ENCODE results near the gene DOCK4. TPM values are rescaled to one million over a fixed set of nuclear protein-coding genes. Genes with fewer than 3 reads are reported as not detected.

The DOCK4 gene
- total RNA-seq, 1 experiment from 2014 or later = 4.9 TPM

- TF ChIP-seq CTCF (conservative IDR thresholded peaks at IDR 0.05) = no peak
- Histone ChIP-seq H3T11ph (ENCODE audit: low read length) (no peak overlapping the region), H3K56ac (ENCODE audit: insufficient read length, low read depth, low read length) (no peak overlapping the region), H3K27ac (ENCODE audit: insufficient read length, low read depth, low read length) (no peak overlapping the region), H2BK12ac (ENCODE audit: insufficient read length, low read depth, low read length) (no peak overlapping the region), H3K4me2 (ENCODE audit: insufficient read depth, insufficient read length, low read length) (no peak overlapping the region), H2BK15ac (ENCODE audit: low read depth, low read length) (no peak overlapping the region), H3K9ac (ENCODE audit: extremely low read depth, insufficient read length, low read length) (no peak overlapping the region), H2BK120ac (ENCODE audit: low read depth, low read length, poor library complexity, severe bottlenecking) (no peak overlapping the region), H3K4ac (ENCODE audit: low read depth, low read length) (no peak overlapping the region), H4K8ac (replicated peaks; ENCODE audit: insufficient read length, low read depth, low read length) (no peak overlapping the region), H2AFZ (ENCODE audit: low read length) (no peak overlapping the region), H3K23me2 (ENCODE audit: insufficient read length, low read depth, low read length, poor library complexity, severe bottlenecking) (no peaks in the 10 kb centered on the region), H2BK20ac (ENCODE audit: low read depth, low read length, poor library complexity, severe bottlenecking) (no peak overlapping the region), H2BK5ac (ENCODE audit: insufficient read length, low read length) (no peak overlapping the region), H3K79me2 (ENCODE audit: insufficient read depth, low read length) (no peaks in the 10 kb centered on the region), H3K4me1 (ENCODE audit: insufficient read depth, low read length) (no peaks in the 10 kb centered on the region), H4K5ac (ENCODE audit: insufficient read length, low read depth, low read length) (no peak overlapping the region), H3K27me3 (ENCODE audit: insufficient read depth, low read length) (no peaks in the 10 kb centered on the region), H3K23ac (ENCODE audit: insufficient read length, low read depth, low read length) (no peak overlapping the region), H2AK5ac (ENCODE audit: insufficient read length, low read length) (no peak overlapping the region), H3K14ac (ENCODE audit: insufficient read depth, low read length) (no peak overlapping the region), H4K91ac (ENCODE audit: insufficient read length, low read depth, low read length) (no peak overlapping the region), H3K18ac (ENCODE audit: insufficient read length, low read depth, low read length) (no peak overlapping the region), H3K79me1 (ENCODE audit: insufficient read depth, low read depth, low read length, poor library complexity, severe bottlenecking) (no peaks in the 10 kb centered on the region), H4K20me1 (ENCODE audit: control insufficient read depth, insufficient read depth, insufficient read length) (no peaks in the 10 kb centered on the region), H3K9me3 (ENCODE audit: control insufficient read depth, low read depth, low read length) (no peaks in the 10 kb centered on the region)
- no CpG with 5 or more reads among the region's 2 CpGs for WGBS (ENCODE audit: extremely low coverage, insufficient read length, low lambda C conversion rate)
- H3K27ac Mint-ChIP-seq = no peak overlapping the region
- DNase-seq = no peak
- no peaks in the 10 kb centered on the region for H3K27me3 Mint-ChIP-seq (ENCODE audit: low read depth)
- H3K4me3 Mint-ChIP-seq = no peak overlapping the region
- no peaks in the 10 kb centered on the region for H3K9me3 Mint-ChIP-seq
- H3K36me3 Mint-ChIP-seq (ENCODE audit: insufficient read depth in 1 of 3, low read depth in 3 of 3) = peaks cover 0 to 13% (median 0%) of the 10 kb centered on the region in 3 experiments; a peak in 2 of 7 replicates
- no peaks in the 10 kb centered on the region for H3K4me1 Mint-ChIP-seq
Measured at GRCh38 chr7:111750878-111751277, 455.3 kb downstream of the DOCK4 start.
